Measurements from ENCODE around the gene DENND1B.

- TF ChIP-seq CTCF (IDR thresholded peaks at IDR 0.05) = no peak
- no peak for TF ChIP-seq POLR2A (IDR thresholded peaks at IDR 0.05)
- no peak for TF ChIP-seq POLR2AphosphoS5 (IDR thresholded peaks at IDR 0.05)
Observed at GRCh38 chr1:197769287-197769686, 6.0 kb downstream of the DENND1B start.

All from breast epithelium (tissue), 3 donors.